Duodenal mucosa (tissue), 2 donors: Measurements from ENCODE around the gene SH3PXD2A.
"Not testable (repeated sequence)": the region's sequence is repeated elsewhere in the genome, so short reads cannot be mapped to it uniquely, and the experiment has no call there.

Experiments
- H3K27ac ChIP-seq: one replicate; pipeline ENCODE4 v1.7.0; 2013; ENCODE audit warnings: low read depth, low read length
- H3K27me3 ChIP-seq, 2 donors: one replicate each; pipeline ENCODE4 v1.7.0; 2013; ENCODE audit warnings: low read length in 2 of 2, control low read depth in 1 of 2; ENCODE audit not compliant: insufficient read depth in 2 of 2, control insufficient read depth in 1 of 2
- H3K36me3 ChIP-seq, 2 donors: one replicate each; pipeline ENCODE4 v1.7.0; 2013; ENCODE audit warnings: low read length in 2 of 2, control low read depth in 1 of 2; ENCODE audit not compliant: insufficient read depth in 2 of 2, control insufficient read depth in 1 of 2
- H3K4me1 ChIP-seq, 2 donors: one replicate each; pipeline ENCODE4 v1.7.0; 2013; ENCODE audit warnings: low read length in 2 of 2, control low read depth in 1 of 2; ENCODE audit not compliant: insufficient read depth in 2 of 2, control insufficient read depth in 1 of 2
- H3K4me3 ChIP-seq, 2 donors: one replicate each; pipeline ENCODE4 v1.7.0; 2013; ENCODE audit warnings: low read length in 2 of 2, low read depth in 1 of 2
- H3K9ac ChIP-seq, 2 donors: one replicate each; pipeline ENCODE4 v1.7.0; 2013; ENCODE audit warnings: low read length in 2 of 2, low read depth in 1 of 2
- H3K9me3 ChIP-seq, 2 donors: one replicate each; pipeline ENCODE4 v1.7.0; 2013; ENCODE audit warnings: low read length in 2 of 2, control low read depth in 1 of 2; ENCODE audit not compliant: control insufficient read depth in 1 of 2

The SH3PXD2A gene

GRCh38 chr10:103740611-103741010 is 114.8 kb downstream of the SH3PXD2A start:
- Histone ChIP-seq H3K36me3 (no peaks in the 10 kb centered on the region), H3K4me1 (peaks cover 4 to 13% of the 10 kb centered on the region in 2 donors), H3K4me3 (no peak overlapping the region), H3K9ac (no peak overlapping the region), H3K27me3 (no peaks in the 10 kb centered on the region), H3K9me3 (no peaks in the 10 kb centered on the region), H3K27ac (no peak overlapping the region)

GRCh38 chr10:103739039-103739764 is 116.2 kb downstream of the SH3PXD2A start:
- Histone ChIP-seq H3K36me3 (no peaks in the 10 kb centered on the region), H3K27me3 (no peaks in the 10 kb centered on the region), H3K4me1 (peaks cover 0 to 13% of the 10 kb centered on the region in 2 donors), H3K4me3 (no peak overlapping the region), H3K9me3 (no peaks in the 10 kb centered on the region), H3K27ac (no peak overlapping the region), H3K9ac (no peak overlapping the region)

- Histone ChIP-seq H3K27me3 (no peaks in the 10 kb centered on the region), H3K36me3 (no peaks in the 10 kb centered on the region), H3K9ac (no peak overlapping the region), H3K4me1 (peaks cover 0 to 13% of the 10 kb centered on the region in 2 donors), H3K27ac (no peak overlapping the region), H3K4me3 (no peak overlapping the region), H3K9me3 (no peaks in the 10 kb centered on the region)
These were observed 117.5 kb downstream of the SH3PXD2A start for GRCh38 chr10:103737735-103738367.

- no peak overlapping the region for H3K4me3 ChIP-seq
- H3K9me3 ChIP-seq, result no peaks in the 10 kb centered on the region
- no peaks in the 10 kb centered on the region for H3K27me3 ChIP-seq
- H3K36me3 ChIP-seq, result no peaks in the 10 kb centered on the region
- H3K4me1 ChIP-seq, result peaks cover 0 to 13% of the 10 kb centered on the region in 2 donors
- no peak overlapping the region for H3K27ac ChIP-seq
- H3K9ac ChIP-seq, result no peak overlapping the region
These were observed 118.6 kb downstream of the SH3PXD2A start for GRCh38 chr10:103736763-103737162.

GRCh38 chr10:103736044-103736443 is 119.3 kb downstream of the SH3PXD2A start:
- H3K27ac ChIP-seq, result no peak overlapping the region
- H3K9me3 ChIP-seq, result no peaks in the 10 kb centered on the region
- H3K27me3 ChIP-seq, result no peaks in the 10 kb centered on the region
- peaks cover 0 to 13% of the 10 kb centered on the region in 2 donors for H3K4me1 ChIP-seq
- H3K4me3 ChIP-seq, result no peak overlapping the region
- no peaks in the 10 kb centered on the region for H3K36me3 ChIP-seq
- H3K9ac ChIP-seq, result no peak overlapping the region

GRCh38 chr10:103734731-103735130 is 120.6 kb downstream of the SH3PXD2A start:
- Histone ChIP-seq H3K9ac (no peak overlapping the region), H3K4me1 (peaks cover 0 to 7% of the 10 kb centered on the region in 2 donors), H3K36me3 (no peaks in the 10 kb centered on the region), H3K27ac (no peak overlapping the region), H3K9me3 (no peaks in the 10 kb centered on the region), H3K27me3 (no peaks in the 10 kb centered on the region), H3K4me3 (no peak overlapping the region)

- Histone ChIP-seq H3K36me3 (no peaks in the 10 kb centered on the region), H3K4me1 (no peaks in the 10 kb centered on the region), H3K9me3 (no peaks in the 10 kb centered on the region), H3K27ac (no peak overlapping the region), H3K27me3 (no peaks in the 10 kb centered on the region), H3K4me3 (no peak overlapping the region), H3K9ac (no peak overlapping the region)
These were observed 122.3 kb downstream of the SH3PXD2A start for GRCh38 chr10:103733045-103733419.

- no peaks in the 10 kb centered on the region for H3K36me3 ChIP-seq
- H3K9ac ChIP-seq, result no peak overlapping the region
- no peaks in the 10 kb centered on the region for H3K27me3 ChIP-seq
- H3K4me1 ChIP-seq, result no peaks in the 10 kb centered on the region
- H3K4me3 ChIP-seq, result no peak overlapping the region
- H3K9me3 ChIP-seq, result no peaks in the 10 kb centered on the region
- H3K27ac ChIP-seq, result no peak overlapping the region
These were observed 122.9 kb downstream of the SH3PXD2A start for GRCh38 chr10:103732339-103733044.

- H3K9me3 ChIP-seq, result no peaks in the 10 kb centered on the region
- no peak overlapping the region for H3K9ac ChIP-seq
- H3K36me3 ChIP-seq, result no peaks in the 10 kb centered on the region
- H3K4me3 ChIP-seq, result no peak overlapping the region
- no peak overlapping the region for H3K27ac ChIP-seq
- no peaks in the 10 kb centered on the region for H3K4me1 ChIP-seq
- no peaks in the 10 kb centered on the region for H3K27me3 ChIP-seq
These were observed 123.6 kb downstream of the SH3PXD2A start for GRCh38 chr10:103731609-103732270.

- not testable (repeated sequence) for H3K27me3 ChIP-seq, H3K4me1 ChIP-seq, H3K4me3 ChIP-seq, H3K36me3 ChIP-seq, H3K9me3 ChIP-seq, H3K9ac ChIP-seq, H3K27ac ChIP-seq
These were observed 124.3 kb downstream of the SH3PXD2A start for GRCh38 chr10:103731026-103731425.
